Sigmoid colon (tissue), 4 donors: ENCODE data around the gene HEATR5B.

Experiments
- CTCF ChIP-seq, 4 experiments: fragments of 450-650 bp in 3 of 4; fragments of 200-600 bp in 1 of 4; IDR thresholded peaks; one replicate each; pipeline ENCODE4 v1.5.1; 2016 to 2019; ENCODE audit warnings: antibody characterized with exemption in 4 of 4, mild to moderate bottlenecking in 3 of 4, moderate library complexity in 2 of 4
- EP300 ChIP-seq, 4 donors: sonication (generic); formaldehyde crosslinking; IDR thresholded peaks; one replicate each; pipeline ENCODE4 v1.6.1; 2017; ENCODE audit warnings: antibody characterized with exemption in 4 of 4
- POLR2A ChIP-seq, 2 donors: fragments of 450-650 bp; IDR thresholded peaks; one replicate each; pipeline ENCODE4 v1.6.1; 2016; ENCODE audit warnings: antibody characterized with exemption in 2 of 2, mild to moderate bottlenecking in 2 of 2, moderate library complexity in 2 of 2
- POLR2AphosphoS5 ChIP-seq, 4 donors: sonication (generic); formaldehyde crosslinking; IDR thresholded peaks; one replicate each; pipeline ENCODE4 v1.6.1; 2017; ENCODE audit warnings: antibody characterized with exemption in 4 of 4

DNA sequence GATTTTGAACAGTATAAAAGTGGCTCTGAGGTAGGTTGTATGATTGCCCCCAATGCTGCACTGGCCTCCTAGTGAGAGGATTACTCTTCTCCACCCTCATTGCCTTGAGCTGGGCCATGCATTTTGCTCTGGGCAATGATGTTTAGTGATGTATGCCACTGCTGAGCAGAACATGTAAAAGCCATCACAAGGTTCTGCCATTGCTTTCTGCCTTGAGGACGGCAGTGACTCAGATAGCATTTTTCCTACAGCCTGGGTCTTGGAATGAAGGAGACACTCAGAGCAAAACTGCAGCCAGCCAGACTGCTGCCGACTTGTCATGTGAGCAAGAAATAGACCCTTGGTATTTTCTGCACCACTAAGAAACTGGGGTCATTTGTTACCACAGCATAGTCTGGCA, 27.8 kb upstream of the HEATR5B start:
- TF ChIP-seq CTCF (IDR thresholded peaks at IDR 0.05) (no peak), POLR2AphosphoS5 (IDR thresholded peaks at IDR 0.05) (no peak), EP300 (IDR thresholded peaks at IDR 0.05) (no peak), POLR2A (IDR thresholded peaks at IDR 0.05) (no peak)
